Right lobe of liver (tissue), 6 donors: Measurements from ENCODE around the gene TGFA. TPM values are rescaled to one million over a fixed set of nuclear protein-coding genes. Genes with fewer than 3 reads are reported as not detected.

ENCODE experiments used
- ATAC-seq, 4 donors: fragments of 200-7000 bp; cut with Tn5 transposase; one replicate each; pipeline ENCODE4 v1.9.1; 2020; ENCODE audit warnings: mild to moderate bottlenecking in 4 of 4, moderate library complexity in 4 of 4
- DNase-seq, 3 donors: peaks; one replicate each; pipeline ENCODE4 v3.0.0-alpha.2; 2020
- H3K27ac ChIP-seq, 3 donors: fragments of 200-600 bp; one replicate each; pipeline ENCODE4 v1.8.0; 2022
- H3K27me3 ChIP-seq, 2 donors: fragments of 200-600 bp; one replicate each; pipeline ENCODE4 v1.8.0; 2022
- H3K36me3 ChIP-seq, 4 donors: fragments of 200-600 bp; sonication (generic) in 1 of 4; one replicate each; pipeline versions ENCODE4 v1.5.1 to v1.8.0; 2017 to 2022; ENCODE audit warnings: control low read depth in 1 of 4
- H3K4me1 ChIP-seq, 4 donors: fragments of 200-600 bp; sonication (generic) in 1 of 4; one replicate each; pipeline versions ENCODE4 v1.5.1 to v1.8.0; 2017 to 2022; ENCODE audit warnings: control low read depth in 1 of 4
- H3K4me3 ChIP-seq, 3 donors: fragments of 200-600 bp; one replicate each; pipeline ENCODE4 v1.8.0; 2022
- H3K9me3 ChIP-seq, 4 donors: fragments of 200-600 bp; sonication (generic) in 1 of 4; one replicate each; pipeline versions ENCODE4 v1.5.1 to v1.8.0; 2017 to 2022; ENCODE audit warnings: control low read depth in 1 of 4
- CTCF ChIP-seq, 4 donors: fragments of 200-600 bp in 3 of 4; fragments of 450-650 bp in 1 of 4; IDR thresholded peaks; one replicate each; pipeline versions ENCODE4 v1.5.1 to v1.8.0; 2016 to 2022; ENCODE audit warnings: antibody characterized with exemption in 4 of 4, mild to moderate bottlenecking in 2 of 4
- POLR2A ChIP-seq: fragments of 450-650 bp; IDR thresholded peaks from one replicate; pipeline ENCODE4 v1.6.1; 2017; ENCODE audit warnings: antibody characterized with exemption, mild to moderate bottlenecking
- WGBS: methylation state at CpG from one replicate; pipeline ENCODE4 v1.1.6; 2018; ENCODE audit warnings: low coverage, low lambda C conversion rate; ENCODE audit not compliant: insufficient coverage; ENCODE audit errors: missing lambda C conversion rate; 5-methylcytosine and 5-hydroxymethylcytosine counted together
- intact Hi-C, 2 donors: fragments of 100-400 bp; cut with DNase I; formaldehyde crosslinking; loops; one replicate each; pipeline versions ENCODE4 v1.11.2 to v1.14.1; 2022
- total RNA-seq, 6 experiments: library from RNA; depleted of rRNA in 2 of 6; stranded (reverse); fragments of >200 nt in 2 of 6; fragmentation: NEBNext Ultra II Directional in 3 of 6; extraction: Animal tissue kit (Norgen Biotek cat#: 25700) in 3 of 6; gene quantifications; one replicate each; pipeline versions ENCODE4 v1.1.0 to v1.2.4, GENCODE V29; 2016 to 2023
- donor health status: DM: no; HTN: yes; CAD: no.
- donor health status: DM: no; HTN: no; CAD: no.
- donor health status: DM: no; HTN: no; CAD: no.
- donor health status: DM: no; HTN: yes; CAD: no.
- donor health status: DM: no; HTN: yes; CAD: no.

TGFA gene
- total RNA-seq, 6 experiments from 2014 or later: 2.1 to 5.1 (median 4.4) TPM

- peaks cover 0 to 11% (median 4%) of the 10 kb centered on the region in 4 donors for H3K4me1 ChIP-seq
- TF ChIP-seq POLR2A (no peak), CTCF (IDR thresholded peaks at IDR 0.05) (no peak)
- intact Hi-C loops: no loop called here
- ATAC-seq (no peak), DNase-seq (no peak)
- H3K9me3 ChIP-seq: no peaks in the 10 kb centered on the region
- H3K36me3 ChIP-seq: no peaks in the 10 kb centered on the region
- no peak overlapping the region for H3K4me3 ChIP-seq
- no peaks in the 10 kb centered on the region for H3K27me3 ChIP-seq
- H3K27ac ChIP-seq: no peak overlapping the region
- no CpG with 5 or more reads among the region's 8 CpGs for WGBS
Measured at GRCh38 chr2:70511971-70512729, 41.5 kb downstream of the TGFA start.

- Histone ChIP-seq H3K9me3 (no peaks in the 10 kb centered on the region), H3K4me1 (peaks cover 0 to 11% (median 4%) of the 10 kb centered on the region in 4 donors), H3K27me3 (no peaks in the 10 kb centered on the region), H3K4me3 (no peak overlapping the region), H3K27ac (no peak overlapping the region), H3K36me3 (no peaks in the 10 kb centered on the region)
- intact Hi-C loops: no loop called here
- 73% methylated on average over 1 of the region's 1 CpG for WGBS
- DNase-seq (no peak), ATAC-seq (peak in 1 of 4 donors; percentile 17)
- TF ChIP-seq CTCF (IDR thresholded peaks at IDR 0.05): no peak
- no peak for TF ChIP-seq POLR2A
Measured at GRCh38 chr2:70510313-70510712, 43.3 kb downstream of the TGFA start.

- DNase-seq: no peak
- Histone ChIP-seq H3K27ac (no peak overlapping the region), H3K4me3 (no peak overlapping the region), H3K36me3 (no peaks in the 10 kb centered on the region), H3K9me3 (no peaks in the 10 kb centered on the region), H3K4me1 (peaks cover 0 to 6% (median 1%) of the 10 kb centered on the region in 4 donors), H3K27me3 (no peaks in the 10 kb centered on the region)
- intact Hi-C loops: no loop called here
- peak in 1 of 4 donors; percentile 13 for ATAC-seq
- TF ChIP-seq POLR2A: no peak
- no peak for TF ChIP-seq CTCF (IDR thresholded peaks at IDR 0.05)
- WGBS: no CpG with 5 or more reads among the region's 3 CpGs
Measured at GRCh38 chr2:70509565-70509964, 44.1 kb downstream of the TGFA start.

GRCh38 chr2:70508711-70509462 lies 44.7 kb downstream of the TGFA start:
- Histone ChIP-seq H3K9me3 (no peaks in the 10 kb centered on the region), H3K27me3 (no peaks in the 10 kb centered on the region), H3K27ac (no peak overlapping the region), H3K4me1 (no peaks in the 10 kb centered on the region), H3K4me3 (no peak overlapping the region), H3K36me3 (no peaks in the 10 kb centered on the region)
- intact Hi-C loops: no loop called here
- TF ChIP-seq POLR2A (no peak), CTCF (IDR thresholded peaks at IDR 0.05) (no peak)
- no peak for DNase-seq
- WGBS: 71% methylated on average over 6 of the region's 7 CpGs
- no peak for ATAC-seq
